Kidney (tissue), 14 donors: Measurements from ENCODE around the gene EDN3. TPM values are rescaled to one million over a fixed set of nuclear protein-coding genes. Genes with fewer than 3 reads are reported as not detected.

ENCODE experiments used
- DNase-seq, 5 donors: peaks; one replicate each; pipeline ENCODE4 v3.0.0-alpha.2; 2013 to 2020
- FAIRE-seq: peaks from 2 replicates; lab custom pipeline; 2012; peaks lifted over from hg19 to GRCh38; lab: Jason Lieb, UNC
- H3K27ac ChIP-seq, 2 donors: one replicate each; pipeline ENCODE4 v1.7.0; 2013; ENCODE audit warnings: low read depth in 2 of 2, low read length in 2 of 2, inconsistent platforms in 1 of 2
- H3K27me3 ChIP-seq: one replicate; pipeline ENCODE4 v1.7.1; 2013; ENCODE audit warnings: low read length, inconsistent platforms; ENCODE audit not compliant: control insufficient read depth, insufficient read depth
- H3K36me3 ChIP-seq, 3 donors: one replicate each; pipeline versions ENCODE4 v1.7.0 to v1.7.1; 2013; ENCODE audit warnings: low read length in 3 of 3, control low read depth in 1 of 3, inconsistent platforms in 1 of 3; ENCODE audit not compliant: insufficient read depth in 3 of 3, control insufficient read depth in 2 of 3
- H3K4me1 ChIP-seq, 3 donors: one replicate each; pipeline versions ENCODE4 v1.7.0 to v1.7.1; 2013; ENCODE audit warnings: low read length in 3 of 3, inconsistent platforms in 1 of 3, low read depth in 1 of 3; ENCODE audit not compliant: control insufficient read depth in 2 of 3, insufficient read depth in 2 of 3
- H3K4me3 ChIP-seq, 3 donors: one replicate each; pipeline versions ENCODE4 v1.7.0 to v1.8.1; 2013; ENCODE audit warnings: low read length in 3 of 3, control low read depth in 1 of 3, inconsistent platforms in 1 of 3
- H3K9ac ChIP-seq, 3 donors: one replicate each; pipeline versions ENCODE4 v1.7.0 to v1.7.1; 2013; ENCODE audit warnings: low read length in 3 of 3, control low read depth in 1 of 3, inconsistent platforms in 1 of 3
- H3K9me3 ChIP-seq, 3 donors: one replicate each; pipeline versions ENCODE4 v1.7.0 to v1.7.1; 2013; ENCODE audit warnings: low read length in 3 of 3, control low read depth in 1 of 3, inconsistent platforms in 1 of 3; ENCODE audit not compliant: control insufficient read depth in 2 of 3, insufficient read depth in 1 of 3
- CTCF ChIP-seq: IDR thresholded peaks from 3 replicates; pipeline ENCODE4 v1.5.1; 2012; ENCODE audit warnings: mild to moderate bottlenecking, moderate library complexity, borderline replicate concordance; ENCODE audit not compliant: insufficient read depth; ENCODE audit errors: extremely low read depth
- intact Hi-C: fragments of 100-400 bp; cut with DNase I; formaldehyde crosslinking; loops from one replicate; pipeline ENCODE4 v1.11.1; 2022
- polyA plus RNA-seq: library from polyadenylated mRNA; stranded (reverse); fragments of 350-450 nt; fragmentation: Illumina TruSeq; extraction: RNeasy Lipid Tissue Mini Kit (QIAGEN cat#74804); gene quantifications from one replicate; pipeline ENCODE4 v1.2.3, GENCODE V29; 2014; ENCODE audit warnings: low read depth, low replicate concordance; ENCODE audit not compliant: insufficient read depth
- total RNA-seq: library from RNA; stranded (reverse); fragmentation: NEBNext Ultra II Directional; extraction: Animal tissue kit (Norgen Biotek cat#: 25700); gene quantifications from one replicate; pipeline ENCODE4 v1.2.1, GENCODE V29; 2021
- donor health status: control.
- donor health status: control.
- donor health status: control.
- donor health status: control.
- donor health status: control.
- donor health status: DM: yes; HTN: yes; CAD: no.
- donor health status: Normal renal cell carcinoma (clear cell type).

Gene EDN3
- total and polyA plus RNA-seq, 2 donors from 2014 or later, result 0.19 TPM; not detected in 1

DNA sequence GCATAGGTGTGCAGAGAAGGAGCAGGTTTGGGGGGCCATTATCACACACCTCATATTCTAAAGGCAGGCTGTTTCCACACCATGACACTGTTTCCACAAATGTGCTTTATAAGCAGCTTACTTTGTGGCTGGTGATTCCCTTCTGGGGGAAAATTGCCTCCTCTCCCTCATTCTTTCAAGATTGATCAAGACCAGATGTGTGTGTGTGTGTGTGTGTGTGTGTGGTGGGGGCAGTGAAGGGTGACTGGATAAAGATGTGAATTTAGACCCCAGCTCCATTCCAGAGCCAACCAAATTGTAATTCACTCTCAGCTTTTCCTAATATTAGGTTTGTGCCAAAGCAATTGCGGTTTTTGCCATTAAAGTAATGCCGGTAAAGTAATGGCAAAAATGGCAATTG, 45.6 kb downstream of the EDN3 start:
- H3K36me3 ChIP-seq, result no peaks in the 10 kb centered on the region
- H3K9ac ChIP-seq, result no peak overlapping the region
- H3K4me3 ChIP-seq, result no peak overlapping the region
- no peaks in the 10 kb centered on the region for H3K9me3 ChIP-seq
- intact Hi-C loops, result no loop called here
- DNase-seq (no peak), FAIRE-seq (no peak)
- no peak for TF ChIP-seq CTCF
- peaks cover 0 to 5% (median 0%) of the 10 kb centered on the region in 3 donors for H3K4me1 ChIP-seq
- no peaks in the 10 kb centered on the region for H3K27me3 ChIP-seq
- H3K27ac ChIP-seq, result no peak overlapping the region

GRCh38 chr20:59349277-59349676, 48.9 kb downstream of the EDN3 start:
- DNase-seq, result no peak
- intact Hi-C loops, result no loop called here
- Histone ChIP-seq H3K27me3 (no peaks in the 10 kb centered on the region), H3K4me1 (no peaks in the 10 kb centered on the region), H3K27ac (no peak overlapping the region), H3K4me3 (no peak overlapping the region), H3K9me3 (no peaks in the 10 kb centered on the region), H3K36me3 (no peaks in the 10 kb centered on the region), H3K9ac (no peak overlapping the region)
- no peak for TF ChIP-seq CTCF
- FAIRE-seq, result no peak

DNA sequence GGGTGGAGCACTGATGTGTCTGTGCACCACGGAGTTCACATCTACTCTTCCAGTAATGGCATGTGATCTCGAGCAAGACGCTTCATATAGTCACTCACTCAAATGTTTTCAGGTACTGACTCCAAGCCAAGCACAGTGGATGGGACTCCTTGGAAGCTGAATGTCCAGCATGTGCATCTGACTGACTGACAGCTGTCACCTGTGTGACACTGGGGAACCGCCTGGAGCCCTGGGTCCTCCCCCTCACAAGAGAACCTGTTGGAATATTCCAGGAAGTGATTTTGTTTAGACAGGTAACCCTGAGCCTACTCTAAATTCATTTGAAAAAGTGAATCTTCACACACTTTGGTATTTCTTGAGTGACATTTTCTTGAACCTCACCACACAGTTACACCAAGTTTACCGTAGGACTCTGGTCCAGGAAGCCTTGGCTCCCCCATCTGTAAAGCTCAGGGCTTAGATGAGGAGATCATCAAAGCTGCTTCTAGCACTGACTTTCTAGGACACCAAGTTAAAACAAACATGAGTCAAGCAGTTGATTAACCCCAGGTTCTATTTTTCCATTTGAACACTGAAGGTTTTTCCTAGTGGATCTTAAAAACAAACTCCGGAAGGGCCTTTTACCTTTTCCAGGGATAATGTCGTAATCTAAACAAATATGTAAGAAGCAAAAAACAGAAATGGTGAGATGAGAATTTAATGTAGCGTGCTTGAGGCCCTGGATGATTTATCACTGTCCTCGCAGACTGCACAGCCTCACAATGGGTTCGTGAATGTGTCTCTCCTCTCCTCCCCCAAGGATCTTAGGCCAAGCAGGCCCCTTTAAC, 50.1 kb downstream of the EDN3 start:
- H3K36me3 ChIP-seq, result no peaks in the 10 kb centered on the region
- H3K4me3 ChIP-seq, result no peak overlapping the region
- no peaks in the 10 kb centered on the region for H3K27me3 ChIP-seq
- DNase-seq (peak in 2 of 5 donors; percentile 49 to 51), FAIRE-seq (no peak)
- TF ChIP-seq CTCF, result no peak
- H3K9ac ChIP-seq, result no peak overlapping the region
- no peaks in the 10 kb centered on the region for H3K9me3 ChIP-seq
- H3K4me1 ChIP-seq, result no peaks in the 10 kb centered on the region
- intact Hi-C loops, result no loop called here
- no peak overlapping the region for H3K27ac ChIP-seq
